IMR-90 (cell line): ENCODE data around the gene TRABD. TPM values are rescaled to one million over a fixed set of nuclear protein-coding genes. Genes with fewer than 3 reads are reported as not detected.

Experiments
- ATAC-seq: fragments of 200-7000 bp; cut with Tn5 transposase; 2 replicates; pipeline ENCODE4 v1.9.1; 2020; ENCODE audit warnings: low read depth, mild to moderate bottlenecking, moderate library complexity
- BruUV-seq: library from RNA; stranded (reverse); fragments of 400-500 nt; replicated peaks from 2 replicates; lab custom pipeline; 2021; lab: Mats Ljungman, UMichigan
- CTCF ChIA-PET: fragments of 300-600 bp; formaldehyde crosslinking; extraction: SDS; loops from one replicate; lab custom pipeline; 2021; ENCODE audit warnings: antibody characterized with exemption; lab: Yijun Ruan, JAX
- POLR2A ChIA-PET: fragments of 300-600 bp; sonication (Branson Sonifier 250); formaldehyde crosslinking; loops from one replicate; lab custom pipeline; 2022; ENCODE audit warnings: antibody characterized with exemption; ENCODE audit not compliant: unreplicated experiment; lab: Charles Lee
- DNase-seq: peaks from one replicate; pipeline ENCODE4 v3.0.0; 2013
- H2AFZ ChIP-seq: replicated peaks from 2 replicates; pipeline ENCODE3; 2013; ENCODE audit warnings: low read length, mild to moderate bottlenecking; ENCODE audit not compliant: poor library complexity
- H2AK5ac ChIP-seq: 2 replicates; pipeline ENCODE4 v1.6.1; 2013; ENCODE audit warnings: low read depth, low read length, inconsistent platforms
- H2AK9ac ChIP-seq: replicated peaks from 2 replicates; pipeline ENCODE3; 2013; ENCODE audit warnings: mild to moderate bottlenecking, low read depth, low read length, moderate library complexity; ENCODE audit not compliant: poor library complexity
- H2BK120ac ChIP-seq: 2 replicates; pipeline ENCODE4 v1.6.1; 2013; ENCODE audit warnings: low read depth, low read length, inconsistent platforms
- H2BK15ac ChIP-seq: 3 replicates; pipeline ENCODE4 v1.6.1; 2013; ENCODE audit warnings: low read depth, low read length, inconsistent platforms
- H2BK20ac ChIP-seq: 2 replicates; pipeline ENCODE4 v1.6.1; 2013; ENCODE audit warnings: low read depth, mild to moderate bottlenecking, inconsistent platforms, low read length, moderate library complexity
- H2BK5ac ChIP-seq: 2 replicates; pipeline ENCODE4 v1.6.1; 2013; ENCODE audit warnings: mild to moderate bottlenecking, low read depth, low read length, inconsistent platforms; ENCODE audit not compliant: poor library complexity, severe bottlenecking
- H3K14ac ChIP-seq: replicated peaks from 2 replicates; pipeline ENCODE4 v1.6.1; 2013; ENCODE audit warnings: low read depth, low read length, inconsistent platforms
- H3K18ac ChIP-seq: 2 replicates; pipeline ENCODE4 v1.6.1; 2013; ENCODE audit warnings: low read depth, low read length, control low read depth
- H3K23ac ChIP-seq: 2 replicates; pipeline ENCODE4 v1.6.1; 2013; ENCODE audit warnings: low read depth, low read length, inconsistent platforms
- H3K27ac ChIP-seq: 2 replicates; pipeline ENCODE4 v1.5.1; 2013; ENCODE audit warnings: mild to moderate bottlenecking, control low read depth, low read length; ENCODE audit not compliant: insufficient read depth
- H3K27me3 ChIP-seq: 2 replicates; pipeline ENCODE4 v1.6.1; 2013; ENCODE audit warnings: low read length; ENCODE audit not compliant: control insufficient read depth, insufficient read depth
- H3K36me3 ChIP-seq: 2 replicates; pipeline ENCODE4 v1.6.1; 2013; ENCODE audit warnings: low read length, mixed read lengths; ENCODE audit not compliant: control insufficient read depth, insufficient read depth
- H3K4ac ChIP-seq: 2 replicates; pipeline ENCODE4 v1.6.1; 2013; ENCODE audit warnings: low read depth, low read length, inconsistent platforms
- H3K4me1 ChIP-seq: 2 replicates; pipeline ENCODE4 v1.6.1; 2013; ENCODE audit warnings: low read length, mixed read lengths; ENCODE audit not compliant: control insufficient read depth, insufficient read depth
- H3K4me2 ChIP-seq: 2 replicates; pipeline ENCODE4 v1.6.1; 2013; ENCODE audit warnings: low read depth, mild to moderate bottlenecking, control low read depth, low read length, moderate library complexity
- H3K4me3 ChIP-seq: 2 replicates; pipeline ENCODE4 v1.5.1; 2013; ENCODE audit warnings: low read depth, mild to moderate bottlenecking, control low read depth, low read length, moderate library complexity; ENCODE audit not compliant: insufficient read depth
- H3K56ac ChIP-seq: 2 replicates; pipeline ENCODE4 v1.6.1; 2013; ENCODE audit warnings: low read length, inconsistent platforms; ENCODE audit not compliant: insufficient read depth; ENCODE audit errors: extremely low read depth
- H3K79me1 ChIP-seq, 2 experiments: 2 replicates each; pipeline ENCODE4 v1.6.1; 2013; ENCODE audit warnings: low read length in 2 of 2, inconsistent platforms in 1 of 2, low read depth in 1 of 2
- H3K9ac ChIP-seq: 2 replicates; pipeline ENCODE4 v1.6.1; 2013; ENCODE audit warnings: low read depth, low read length, control low read depth
- H3K9me1 ChIP-seq: 2 replicates; pipeline ENCODE4 v1.6.1; 2013; ENCODE audit warnings: low read length, inconsistent platforms; ENCODE audit not compliant: insufficient read depth
- H3K9me3 ChIP-seq: 2 replicates; pipeline ENCODE4 v1.6.1; 2013; ENCODE audit warnings: low read length; ENCODE audit not compliant: control insufficient read depth, insufficient read depth
- H4K20me1 ChIP-seq: 2 replicates; pipeline ENCODE4 v1.6.1; 2013; ENCODE audit warnings: low read length, inconsistent platforms; ENCODE audit not compliant: insufficient read depth
- H4K5ac ChIP-seq: 2 replicates; pipeline ENCODE4 v1.6.1; 2013; ENCODE audit warnings: mild to moderate bottlenecking, low read depth, low read length, control low read depth
- H4K8ac ChIP-seq, 2 experiments: 2 replicates each; pipeline ENCODE4 v1.6.1; 2013; ENCODE audit warnings: low read depth in 2 of 2, low read length in 2 of 2, control low read depth in 1 of 2, inconsistent platforms in 1 of 2
- H4K91ac ChIP-seq: 2 replicates; pipeline ENCODE4 v1.6.1; 2013; ENCODE audit warnings: low read depth, low read length, inconsistent platforms; ENCODE audit not compliant: insufficient read depth
- CEBPB ChIP-seq: IDR thresholded peaks from 2 replicates; pipeline ENCODE4 v1.6.1; 2012; ENCODE audit warnings: low read depth, low read length, improper control_type of control experiment
- CHD1 ChIP-seq: IDR thresholded peaks from 2 replicates; pipeline ENCODE4 v1.6.1; 2012; ENCODE audit warnings: low read depth, low read length, improper control_type of control experiment
- FOS ChIP-seq: fragments of 150-350 bp; IDR thresholded peaks from 2 replicates; pipeline ENCODE4 v1.6.1; 2016; ENCODE audit warnings: low read depth, low read length
- MAZ ChIP-seq: IDR thresholded peaks from 2 replicates; pipeline ENCODE4 v1.6.1; 2012; ENCODE audit warnings: low read depth, mild to moderate bottlenecking, low read length, improper control_type of control experiment, moderate library complexity, borderline replicate concordance
- MXI1 ChIP-seq: IDR thresholded peaks from 2 replicates; pipeline ENCODE4 v1.6.1; 2012; ENCODE audit warnings: low read depth, mild to moderate bottlenecking, low read length, moderate library complexity, borderline replicate concordance
- NFE2L2 ChIP-seq: fragments of 150-350 bp; IDR thresholded peaks from 2 replicates; pipeline ENCODE4 v1.6.1; 2016; ENCODE audit warnings: low read depth, mild to moderate bottlenecking, low read length
- POLR2A ChIP-seq: IDR thresholded peaks from 2 replicates; pipeline ENCODE4 v1.6.1; 2012; ENCODE audit warnings: mild to moderate bottlenecking, low read depth, low read length
- RAD21 ChIP-seq: IDR thresholded peaks from 2 replicates; pipeline ENCODE4 v1.6.1; 2012; ENCODE audit warnings: low read length, improper control_type of control experiment
- RCOR1 ChIP-seq: IDR thresholded peaks from 2 replicates; pipeline ENCODE4 v1.6.1; 2012; ENCODE audit warnings: mild to moderate bottlenecking, low read length, improper control_type of control experiment; ENCODE audit not compliant: insufficient replicate concordance
- WGBS, 2 experiments: methylation state at CpG; one replicate each; pipeline versions ENCODE4 v1.1.5 to v1.1.7; 2013; ENCODE audit warnings: missing lambda C conversion rate in 2 of 2; ENCODE audit not compliant: insufficient read length in 1 of 2; ENCODE audit errors: extremely low coverage in 2 of 2; 5-methylcytosine and 5-hydroxymethylcytosine counted together
- dilution Hi-C: fragments of 300-500 bp; cut with HindIII; formaldehyde crosslinking; loops from one replicate; pipeline ENCODE4 v1.14.3; 2018; ENCODE audit warnings: low sequenced_read_pairs; ENCODE audit not compliant: unreplicated experiment
- in situ Hi-C: fragments of 300-500 bp; cut with MboI; formaldehyde crosslinking; loops from 3 replicates; pipeline ENCODE4 v1.14.3; 2019; ENCODE audit warnings: low sequenced_read_pairs, inconsistent platforms, mixed read lengths
- intact Hi-C: fragments of 100-400 bp; cut with micrococcal nuclease; formaldehyde crosslinking; loops from 2 replicates; pipeline ENCODE4 v1.10.0; 2022
- polyA plus RNA-seq, 3 experiments: library from polyadenylated mRNA; depleted of rRNA; stranded (reverse); fragments of >200 nt; gene quantifications; 2 replicates each; pipeline ENCODE4 v1.2.3, GENCODE V29; 2012; ENCODE audit warnings: low replicate concordance in 1 of 3
- total RNA-seq: library from RNA; depleted of rRNA; stranded (reverse); fragments of >200 nt; gene quantifications from 2 replicates; pipeline ENCODE4 v1.2.3, GENCODE V29; 2012
- TF ChIP-seq, protein P1 (sequence below): fragments of 150-350 bp; IDR thresholded peaks from 2 replicates; pipeline ENCODE4 v1.6.1; 2017; ENCODE audit warnings: mild to moderate bottlenecking, antibody characterized with exemption, low read length, low read depth
- TF ChIP-seq, protein P2 (sequence below): conservative IDR thresholded peaks from 2 replicates; pipeline ENCODE4 v1.5.1; 2012; ENCODE audit warnings: mild to moderate bottlenecking, low read depth, low read length, improper control_type of control experiment

TRABD gene
- total and polyA plus RNA-seq, 2 of the 4 experiments (the other 2 are of a cell fraction), result 13.4 to 42.7 TPM

DNA sequence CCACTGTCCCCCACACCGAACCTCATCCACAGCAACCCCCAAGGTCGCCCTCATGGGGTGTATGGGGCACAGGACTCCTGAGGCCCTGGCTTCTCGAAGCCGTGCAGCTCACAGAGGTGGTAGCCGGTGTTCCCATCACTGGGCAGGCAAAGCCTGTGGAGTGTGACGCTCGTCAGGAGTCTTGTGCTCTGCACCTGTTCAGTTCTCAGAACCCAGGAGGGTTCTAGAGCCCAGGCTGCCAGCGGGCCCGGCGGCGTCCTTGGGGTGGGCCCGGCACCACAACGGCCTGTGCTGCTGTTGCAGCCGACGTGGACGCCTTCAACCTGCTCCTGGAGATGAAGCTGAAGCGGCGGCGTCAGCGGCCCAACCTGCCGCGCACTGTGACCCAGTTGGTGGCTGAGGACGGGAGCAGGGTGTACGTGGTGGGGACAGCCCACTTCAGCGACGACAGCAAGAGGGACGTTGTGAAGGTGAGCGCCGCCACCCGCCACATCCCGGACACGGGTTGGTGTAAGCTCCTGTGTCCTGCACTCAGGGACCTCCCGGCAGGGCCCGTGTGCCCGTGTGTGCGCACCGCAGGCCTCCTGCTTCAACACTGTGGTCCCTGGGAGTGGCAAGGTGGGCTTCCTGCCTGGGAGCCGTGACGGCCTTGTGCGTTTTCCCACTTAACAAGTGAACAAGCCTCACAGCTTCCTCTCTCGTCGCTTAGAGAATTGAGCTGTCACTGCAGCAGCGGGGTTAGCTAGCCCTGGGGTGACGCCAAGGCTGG, 8.5 kb downstream of the TRABD start:
- H3K4me3 ChIP-seq, result no peak overlapping the region
- no peak overlapping the region for H4K5ac ChIP-seq
- BruUV-seq, result no TSS peak
- no peak overlapping the region for H2BK5ac ChIP-seq
- H3K9ac ChIP-seq, result no peak overlapping the region
- 0 out of 2 replicates have a peak, but pooled peaks cover 3% of the 10 kb centered on the region for H3K9me1 ChIP-seq
- no peak for DNase-seq
- H3K9me3 ChIP-seq, result no peaks in the 10 kb centered on the region
- H2AK5ac ChIP-seq, result no peak overlapping the region
- no peaks in the 10 kb centered on the region for H3K27me3 ChIP-seq
- H3K36me3 ChIP-seq, result peaks cover 34% of the 10 kb centered on the region
- no peak overlapping the region for H3K14ac ChIP-seq
- H3K18ac ChIP-seq, result no peak overlapping the region
- H3K23ac ChIP-seq, result no peak overlapping the region
- H3K79me1 ChIP-seq, result peaks cover 6 to 43% of the 10 kb centered on the region in 2 experiments; a peak in 3 of 4 replicates
- H4K8ac ChIP-seq, result no peak overlapping the region
- H3K4me1 ChIP-seq, result peaks cover 13% of the 10 kb centered on the region; the same call in 1 of the 2 replicates
- ChIA-PET CTCF (interaction anchor here (0.6 kb wide), 1 partner anchor 207 kb away, joined by 3 read pairs; no protein-coding TSS in a partner anchor), POLR2A (no interaction called here)
- H3K4me2 ChIP-seq, result no peak overlapping the region
- peaks cover 35% of the 10 kb centered on the region for H4K20me1 ChIP-seq
- ATAC-seq, result no peak
- no peak overlapping the region for H2AK9ac ChIP-seq
- in situ Hi-C loops, result no loop called here
- no peak overlapping the region for H3K56ac ChIP-seq
- no peak overlapping the region for H4K91ac ChIP-seq
- H2BK20ac ChIP-seq, result no peak overlapping the region
- no peak overlapping the region for H2BK120ac ChIP-seq
- no peak overlapping the region for H2BK15ac ChIP-seq
- WGBS, 2 experiments, result 92% methylated on average over 33 of the region's 44 CpGs; no CpG with 5 or more reads in 1 of the 2 experiments
- H2AFZ ChIP-seq, result no peak overlapping the region
- dilution Hi-C loops, result no loop called here
- intact Hi-C loops, result no loop called here
- H3K27ac ChIP-seq, result no peak overlapping the region
- no peak overlapping the region for H3K4ac ChIP-seq
- TF ChIP-seq RCOR1, result no peak
- TF ChIP-seq, protein P1, sequence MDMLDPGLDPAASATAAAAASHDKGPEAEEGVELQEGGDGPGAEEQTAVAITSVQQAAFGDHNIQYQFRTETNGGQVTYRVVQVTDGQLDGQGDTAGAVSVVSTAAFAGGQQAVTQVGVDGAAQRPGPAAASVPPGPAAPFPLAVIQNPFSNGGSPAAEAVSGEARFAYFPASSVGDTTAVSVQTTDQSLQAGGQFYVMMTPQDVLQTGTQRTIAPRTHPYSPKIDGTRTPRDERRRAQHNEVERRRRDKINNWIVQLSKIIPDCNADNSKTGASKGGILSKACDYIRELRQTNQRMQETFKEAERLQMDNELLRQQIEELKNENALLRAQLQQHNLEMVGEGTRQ, result no peak
- TF ChIP-seq CHD1, result no peak
- no peak for TF ChIP-seq CEBPB
- TF ChIP-seq, protein P2, sequence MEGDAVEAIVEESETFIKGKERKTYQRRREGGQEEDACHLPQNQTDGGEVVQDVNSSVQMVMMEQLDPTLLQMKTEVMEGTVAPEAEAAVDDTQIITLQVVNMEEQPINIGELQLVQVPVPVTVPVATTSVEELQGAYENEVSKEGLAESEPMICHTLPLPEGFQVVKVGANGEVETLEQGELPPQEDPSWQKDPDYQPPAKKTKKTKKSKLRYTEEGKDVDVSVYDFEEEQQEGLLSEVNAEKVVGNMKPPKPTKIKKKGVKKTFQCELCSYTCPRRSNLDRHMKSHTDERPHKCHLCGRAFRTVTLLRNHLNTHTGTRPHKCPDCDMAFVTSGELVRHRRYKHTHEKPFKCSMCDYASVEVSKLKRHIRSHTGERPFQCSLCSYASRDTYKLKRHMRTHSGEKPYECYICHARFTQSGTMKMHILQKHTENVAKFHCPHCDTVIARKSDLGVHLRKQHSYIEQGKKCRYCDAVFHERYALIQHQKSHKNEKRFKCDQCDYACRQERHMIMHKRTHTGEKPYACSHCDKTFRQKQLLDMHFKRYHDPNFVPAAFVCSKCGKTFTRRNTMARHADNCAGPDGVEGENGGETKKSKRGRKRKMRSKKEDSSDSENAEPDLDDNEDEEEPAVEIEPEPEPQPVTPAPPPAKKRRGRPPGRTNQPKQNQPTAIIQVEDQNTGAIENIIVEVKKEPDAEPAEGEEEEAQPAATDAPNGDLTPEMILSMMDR, result no peak
- no peak for TF ChIP-seq MAZ
- TF ChIP-seq FOS, result no peak
- TF ChIP-seq MXI1, result no peak
- TF ChIP-seq RAD21, result no peak
- no peak for TF ChIP-seq POLR2A
- TF ChIP-seq NFE2L2, result no peak
